AG04449 (cell line): Measurements from ENCODE around the gene CAPN5.

Experiments used
- CTCF ChIA-PET: fragments of 350-600 bp; formaldehyde crosslinking; extraction: SDS; loops from one replicate; lab custom pipeline; 2021; ENCODE audit warnings: antibody characterized with exemption; lab: Yijun Ruan, JAX
- POLR2A ChIA-PET: fragments of 400-600, 350-600 bp; formaldehyde crosslinking; extraction: SDS; loops from one replicate; lab custom pipeline; 2020; ENCODE audit warnings: antibody characterized with exemption, inconsistent platforms; lab: Yijun Ruan, JAX
- DNase-seq: peaks from one replicate; pipeline ENCODE4 v3.0.0-alpha.2; 2010; ENCODE audit warnings: low read depth, low spot score
- H3K4me3 ChIP-seq: 2 replicates; pipeline ENCODE4 v1.5.1; 2011; ENCODE audit warnings: low read depth, mild to moderate bottlenecking, control low read depth, low read length
- TF ChIP-seq, protein P1 (sequence below): IDR thresholded peaks from one replicate; pipeline ENCODE4 v1.5.1; 2011; ENCODE audit warnings: mild to moderate bottlenecking, moderate library complexity, low read length, control low read depth, inconsistent platforms; ENCODE audit not compliant: insufficient read depth; ENCODE audit errors: missing control alignments

The CAPN5 gene

DNA sequence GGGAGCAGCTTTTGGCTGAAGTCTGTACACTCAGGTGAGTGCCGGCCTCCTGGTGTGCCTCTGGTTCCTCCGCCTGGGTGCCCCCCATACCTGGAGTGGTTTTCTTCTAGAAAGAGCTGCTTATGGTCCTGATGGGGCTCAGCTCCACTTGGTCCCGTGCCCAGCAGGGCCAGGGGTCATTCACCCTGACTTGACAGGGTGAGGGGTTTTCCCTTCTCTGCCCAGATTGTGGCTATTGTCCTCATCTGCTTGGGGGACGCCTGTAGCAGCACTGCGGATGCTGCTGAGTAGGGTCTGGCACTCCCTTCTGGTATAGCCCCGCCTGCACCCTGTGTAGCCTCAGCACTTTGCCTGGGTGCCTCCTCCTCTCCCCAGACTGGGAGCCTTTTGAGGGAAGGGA is 44.1 kb downstream of the CAPN5 start:
- ChIA-PET POLR2A (no interaction called here), CTCF (interaction anchor here (0.7 to 17.5 kb wide), 12 partner anchors 9 to 509 kb away, joined by 3 to 273 read pairs (median 5); partner anchors contain the start of genes CAPN5, MYO7A and OMP)
- TF ChIP-seq, protein P1, sequence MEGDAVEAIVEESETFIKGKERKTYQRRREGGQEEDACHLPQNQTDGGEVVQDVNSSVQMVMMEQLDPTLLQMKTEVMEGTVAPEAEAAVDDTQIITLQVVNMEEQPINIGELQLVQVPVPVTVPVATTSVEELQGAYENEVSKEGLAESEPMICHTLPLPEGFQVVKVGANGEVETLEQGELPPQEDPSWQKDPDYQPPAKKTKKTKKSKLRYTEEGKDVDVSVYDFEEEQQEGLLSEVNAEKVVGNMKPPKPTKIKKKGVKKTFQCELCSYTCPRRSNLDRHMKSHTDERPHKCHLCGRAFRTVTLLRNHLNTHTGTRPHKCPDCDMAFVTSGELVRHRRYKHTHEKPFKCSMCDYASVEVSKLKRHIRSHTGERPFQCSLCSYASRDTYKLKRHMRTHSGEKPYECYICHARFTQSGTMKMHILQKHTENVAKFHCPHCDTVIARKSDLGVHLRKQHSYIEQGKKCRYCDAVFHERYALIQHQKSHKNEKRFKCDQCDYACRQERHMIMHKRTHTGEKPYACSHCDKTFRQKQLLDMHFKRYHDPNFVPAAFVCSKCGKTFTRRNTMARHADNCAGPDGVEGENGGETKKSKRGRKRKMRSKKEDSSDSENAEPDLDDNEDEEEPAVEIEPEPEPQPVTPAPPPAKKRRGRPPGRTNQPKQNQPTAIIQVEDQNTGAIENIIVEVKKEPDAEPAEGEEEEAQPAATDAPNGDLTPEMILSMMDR, result no peak
- DNase-seq, result no peak
- H3K4me3 ChIP-seq, result no peak overlapping the region

DNA sequence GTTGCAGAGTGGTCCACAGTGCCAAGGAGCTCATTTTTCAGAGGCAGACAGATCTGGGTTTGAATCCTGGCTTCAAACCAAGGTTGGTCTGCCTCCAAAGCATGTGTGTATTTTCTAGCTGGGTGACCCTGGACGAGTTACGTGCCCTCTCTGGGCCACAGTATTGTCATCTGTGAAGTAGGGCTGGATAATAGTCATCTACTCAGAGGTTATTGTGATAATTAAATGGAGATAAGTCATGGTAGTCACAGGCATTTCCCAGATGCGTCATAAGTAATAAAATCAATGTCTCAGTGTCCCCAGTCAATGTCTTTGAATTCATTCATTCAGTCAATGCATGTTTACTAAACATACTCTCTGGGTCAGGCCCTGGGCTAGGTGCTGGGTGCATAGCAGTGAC is 44.5 kb downstream of the CAPN5 start:
- ChIA-PET CTCF (interaction anchor here (0.7 to 17.5 kb wide), 10 partner anchors 9 to 508 kb away, joined by 3 to 273 read pairs (median 9); partner anchors contain the start of genes MYO7A and OMP), POLR2A (no interaction called here)
- TF ChIP-seq, protein P1, result no peak
- DNase-seq, result no peak
- H3K4me3 ChIP-seq, result no peak overlapping the region

DNA sequence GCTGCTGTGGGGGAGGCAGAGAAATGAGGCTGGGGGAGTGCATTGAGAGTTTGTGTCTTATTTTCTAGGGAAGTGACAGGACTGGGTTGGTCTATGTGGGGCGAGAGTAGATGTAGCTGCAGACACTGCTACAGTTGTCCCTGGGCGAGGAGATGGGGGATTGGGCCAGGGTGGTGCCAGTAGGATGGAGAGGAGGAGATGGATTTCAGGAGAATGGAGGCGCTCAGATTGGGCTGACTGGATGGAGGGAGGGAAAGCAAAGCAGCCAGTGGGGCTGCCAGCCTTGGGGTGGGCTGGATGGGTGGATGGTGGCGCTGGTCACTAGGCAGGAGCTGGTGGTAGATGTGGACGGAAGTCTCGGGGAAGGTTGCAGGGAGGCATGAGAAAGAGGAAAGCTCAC is 45.2 kb downstream of the CAPN5 start:
- ChIA-PET POLR2A (no interaction called here), CTCF (interaction anchor here (0.6 to 17.5 kb wide), 12 partner anchors 7 to 508 kb away, joined by 3 to 273 read pairs (median 9); partner anchors contain the start of genes MYO7A and OMP)
- H3K4me3 ChIP-seq, result no peak overlapping the region
- TF ChIP-seq, protein P1, result no peak
- no peak for DNase-seq

DNA sequence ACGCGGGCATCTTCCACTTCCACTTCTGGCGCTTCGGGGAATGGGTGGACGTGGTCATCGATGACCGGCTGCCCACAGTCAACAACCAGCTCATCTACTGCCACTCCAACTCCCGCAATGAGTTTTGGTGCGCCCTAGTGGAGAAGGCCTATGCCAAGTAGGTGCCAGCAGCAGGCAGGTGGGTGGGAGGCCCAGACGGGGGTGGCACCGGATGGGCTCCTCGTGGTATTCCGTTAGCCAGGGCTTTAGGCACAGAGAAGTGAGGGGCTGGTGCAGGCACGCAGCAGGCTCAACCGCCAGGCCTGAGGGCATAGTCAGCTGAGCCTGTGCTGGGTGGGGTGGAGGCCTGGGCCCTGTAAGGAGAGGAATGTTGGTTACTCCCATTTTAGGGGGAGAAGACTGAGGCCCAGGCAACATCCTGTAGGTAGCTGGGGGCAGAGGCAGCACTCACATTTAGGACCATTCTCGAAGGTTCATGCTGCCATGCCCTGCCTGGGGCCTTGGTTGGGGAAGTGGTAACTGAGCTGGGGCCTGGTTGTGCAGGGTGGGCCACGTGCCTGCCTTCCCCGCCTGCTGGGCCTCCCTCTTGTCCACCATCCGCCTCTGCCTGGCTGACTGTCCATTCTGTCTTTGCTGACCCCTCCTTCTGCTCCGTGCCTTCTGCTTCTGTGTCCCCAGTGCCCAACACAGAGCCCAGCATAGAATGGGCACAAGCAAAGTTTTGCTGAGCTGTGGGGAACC is 46.0 kb downstream of the CAPN5 start:
- no peak overlapping the region for H3K4me3 ChIP-seq
- DNase-seq, result no peak
- TF ChIP-seq, protein P1, result no peak
- POLR2A ChIA-PET, result interaction anchor here (1.1 kb wide), 1 partner anchor 59 kb away, joined by 3 read pairs; no protein-coding TSS in a partner anchor
- CTCF ChIA-PET, result interaction anchor here (0.9 to 17.5 kb wide), 17 partner anchors 8 to 507 kb away, joined by 3 to 273 read pairs (median 7); partner anchors contain the start of genes MYO7A and OMP

DNA sequence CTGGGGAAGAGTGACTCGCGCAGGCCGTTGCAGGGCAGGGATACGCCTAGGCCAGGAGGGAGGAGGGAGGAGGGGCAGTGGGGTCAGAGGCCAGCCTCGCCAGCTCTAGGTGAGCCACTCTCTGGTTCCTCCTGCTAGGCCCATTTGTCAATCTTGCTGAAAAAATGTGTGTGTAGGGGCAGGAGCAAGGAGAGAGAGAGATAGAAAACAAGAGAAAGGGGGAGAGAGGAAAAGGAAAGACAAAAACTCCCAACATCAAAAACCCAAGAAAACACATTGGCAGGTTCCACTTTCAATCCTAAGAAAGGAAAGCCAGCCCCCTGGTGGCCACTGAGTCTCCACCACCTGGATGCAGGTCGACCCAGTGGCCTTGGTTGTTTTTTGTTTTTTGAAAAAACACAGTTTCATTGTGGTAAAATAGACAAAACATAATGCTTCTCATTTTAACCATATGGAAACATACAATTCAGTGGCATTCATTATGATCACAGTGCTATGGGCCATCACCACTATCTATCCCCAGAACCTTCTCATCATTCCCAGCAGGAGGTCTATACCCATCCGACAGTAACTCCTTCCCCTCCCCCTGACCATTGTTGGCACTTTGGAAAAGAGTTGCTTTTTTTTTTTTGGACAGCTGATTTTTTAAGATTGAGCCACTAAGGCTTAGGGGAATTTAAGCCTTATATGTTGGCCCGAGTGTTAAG is 46.8 kb downstream of the CAPN5 start:
- H3K4me3 ChIP-seq, result no peak overlapping the region
- ChIA-PET POLR2A (interaction anchor here (1.1 kb wide), 1 partner anchor 60 kb away, joined by 3 read pairs; no protein-coding TSS in a partner anchor), CTCF (interaction anchor here (0.9 to 17.5 kb wide), 17 partner anchors 9 to 506 kb away, joined by 3 to 273 read pairs (median 4); partner anchors contain the start of gene MYO7A)
- TF ChIP-seq, protein P1, result peak; percentile 58
- no peak for DNase-seq

DNA sequence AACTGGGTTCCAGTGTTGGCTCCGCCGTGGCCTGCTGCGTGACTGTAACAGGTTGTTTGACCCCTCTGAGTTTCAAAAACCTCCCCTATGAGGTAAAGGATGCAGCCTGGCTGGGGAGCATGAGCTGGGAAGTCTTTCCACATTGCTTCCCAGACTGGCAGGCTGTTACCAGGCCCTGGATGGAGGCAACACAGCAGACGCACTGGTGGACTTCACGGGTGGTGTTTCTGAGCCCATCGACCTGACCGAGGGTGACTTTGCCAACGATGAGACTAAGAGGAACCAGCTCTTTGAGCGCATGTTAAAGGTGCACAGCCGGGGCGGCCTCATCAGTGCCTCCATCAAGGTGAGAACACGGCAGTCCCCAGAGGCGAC is 47.3 kb downstream of the CAPN5 start:
- TF ChIP-seq, protein P1, result no peak
- no peak overlapping the region for H3K4me3 ChIP-seq
- ChIA-PET CTCF (interaction anchor here (1.1 to 17.5 kb wide), 18 partner anchors 9 to 506 kb away, joined by 3 to 273 read pairs (median 4); partner anchors contain the start of gene MYO7A), POLR2A (no interaction called here)
- DNase-seq, result no peak
